Kidney epithelial cell (primary cell): ENCODE data around the gene PDZRN4. TPM values are rescaled to one million over a fixed set of nuclear protein-coding genes. Genes with fewer than 3 reads are reported as not detected.

ENCODE experiments used
- DNase-seq: peaks from one replicate; pipeline ENCODE4 v3.0.0-alpha.2; 2010; ENCODE audit warnings: low read depth
- H3K27me3 ChIP-seq: 2 replicates; pipeline ENCODE4 v1.6.0; 2011; ENCODE audit warnings: low read length; ENCODE audit not compliant: control insufficient read depth, insufficient read depth
- H3K36me3 ChIP-seq: 2 replicates; pipeline ENCODE4 v1.5.1; 2011; ENCODE audit warnings: low read length; ENCODE audit not compliant: control insufficient read depth, insufficient read depth
- H3K4me3 ChIP-seq: 2 replicates; pipeline ENCODE4 v1.5.1; 2011; ENCODE audit warnings: low read depth, mild to moderate bottlenecking, control low read depth, low read length
- total RNA-seq: library from RNA; depleted of rRNA; stranded (reverse); fragments of >200 nt; gene quantifications from 2 replicates; pipeline ENCODE4 v1.2.3, GENCODE V29; 2015
- TF ChIP-seq, protein P1 (sequence below): IDR thresholded peaks from 2 replicates; pipeline ENCODE4 v1.5.1; 2011; ENCODE audit warnings: mild to moderate bottlenecking, moderate library complexity, low read length, control low read depth, inconsistent platforms; ENCODE audit not compliant: insufficient read depth, poor library complexity, severe bottlenecking

The PDZRN4 gene
- 0.07 TPM in 1 of 2 replicates, not detected in the other for total RNA-seq

DNA sequence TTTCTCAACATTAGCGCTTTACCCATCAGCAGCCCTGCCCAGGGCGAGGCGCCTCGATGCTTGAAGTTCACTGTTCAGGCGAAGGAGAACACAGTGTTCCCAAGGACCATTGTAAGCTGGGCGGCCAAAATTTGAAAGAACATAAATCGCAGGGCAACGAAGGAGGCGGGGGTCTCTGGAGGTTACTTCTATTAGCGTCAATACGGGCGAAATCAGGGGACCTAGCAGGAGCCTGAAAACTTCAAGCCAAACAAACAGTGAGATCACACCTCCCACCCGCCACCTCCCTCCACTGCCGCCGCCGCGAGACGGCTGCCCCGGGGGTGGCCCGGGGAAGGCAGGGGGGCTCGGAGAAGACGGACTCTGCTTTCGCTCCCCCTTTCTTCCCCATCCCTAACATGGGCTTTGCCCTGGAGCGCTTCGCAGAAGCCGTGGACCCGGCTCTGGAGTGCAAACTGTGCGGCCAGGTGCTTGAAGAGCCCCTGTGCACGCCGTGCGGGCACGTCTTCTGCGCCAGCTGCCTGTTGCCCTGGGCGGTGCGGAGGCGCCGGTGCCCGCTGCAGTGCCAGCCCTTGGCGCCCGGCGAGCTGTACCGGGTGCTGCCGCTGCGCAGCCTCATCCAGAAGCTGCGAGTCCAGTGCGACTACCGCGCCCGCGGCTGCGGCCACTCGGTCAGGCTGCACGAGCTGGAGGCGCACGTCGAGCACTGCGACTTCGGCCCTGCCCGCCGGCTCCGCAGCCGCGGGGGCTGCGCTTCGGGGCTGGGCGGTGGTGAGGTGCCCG lies at the start of gene PDZRN4:
Gene PDZRN4 (plus strand): TSS at position 263 of the 783 bp plus-strand sequence.
- DNase-seq, result no peak
- no peaks in the 10 kb centered on the region for H3K36me3 ChIP-seq
- peak within 1 kb of the TSS; percentile 31 for H3K4me3 ChIP-seq
- peaks cover 26% of the 10 kb centered on the region for H3K27me3 ChIP-seq
- TF ChIP-seq, protein P1, sequence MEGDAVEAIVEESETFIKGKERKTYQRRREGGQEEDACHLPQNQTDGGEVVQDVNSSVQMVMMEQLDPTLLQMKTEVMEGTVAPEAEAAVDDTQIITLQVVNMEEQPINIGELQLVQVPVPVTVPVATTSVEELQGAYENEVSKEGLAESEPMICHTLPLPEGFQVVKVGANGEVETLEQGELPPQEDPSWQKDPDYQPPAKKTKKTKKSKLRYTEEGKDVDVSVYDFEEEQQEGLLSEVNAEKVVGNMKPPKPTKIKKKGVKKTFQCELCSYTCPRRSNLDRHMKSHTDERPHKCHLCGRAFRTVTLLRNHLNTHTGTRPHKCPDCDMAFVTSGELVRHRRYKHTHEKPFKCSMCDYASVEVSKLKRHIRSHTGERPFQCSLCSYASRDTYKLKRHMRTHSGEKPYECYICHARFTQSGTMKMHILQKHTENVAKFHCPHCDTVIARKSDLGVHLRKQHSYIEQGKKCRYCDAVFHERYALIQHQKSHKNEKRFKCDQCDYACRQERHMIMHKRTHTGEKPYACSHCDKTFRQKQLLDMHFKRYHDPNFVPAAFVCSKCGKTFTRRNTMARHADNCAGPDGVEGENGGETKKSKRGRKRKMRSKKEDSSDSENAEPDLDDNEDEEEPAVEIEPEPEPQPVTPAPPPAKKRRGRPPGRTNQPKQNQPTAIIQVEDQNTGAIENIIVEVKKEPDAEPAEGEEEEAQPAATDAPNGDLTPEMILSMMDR, result no peak

DNA sequence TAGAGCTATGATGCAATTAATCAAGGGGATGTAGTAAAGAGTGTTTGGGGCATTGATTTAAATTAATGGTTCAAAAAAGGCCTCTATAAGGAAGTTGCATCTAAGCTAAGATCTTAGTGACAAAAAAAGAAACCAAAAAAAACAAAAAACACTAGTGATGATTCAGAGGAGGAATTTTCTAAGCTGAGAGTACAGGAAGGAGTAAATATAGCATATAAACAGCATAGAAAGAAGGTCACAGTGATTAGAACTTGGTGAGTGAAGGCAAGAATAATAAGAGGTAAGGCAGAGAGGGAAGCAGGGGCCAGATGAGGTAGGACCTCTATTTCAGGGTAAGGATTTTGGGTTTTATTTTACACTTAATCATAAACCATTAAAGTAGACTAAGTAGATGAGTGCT lies 48.0 kb upstream of the PDZRN4 start:
- TF ChIP-seq, protein P1, result no peak
- no peak for DNase-seq
- no peaks in the 10 kb centered on the region for H3K27me3 ChIP-seq
- H3K36me3 ChIP-seq, result no peaks in the 10 kb centered on the region
- no peak overlapping the region for H3K4me3 ChIP-seq

DNA sequence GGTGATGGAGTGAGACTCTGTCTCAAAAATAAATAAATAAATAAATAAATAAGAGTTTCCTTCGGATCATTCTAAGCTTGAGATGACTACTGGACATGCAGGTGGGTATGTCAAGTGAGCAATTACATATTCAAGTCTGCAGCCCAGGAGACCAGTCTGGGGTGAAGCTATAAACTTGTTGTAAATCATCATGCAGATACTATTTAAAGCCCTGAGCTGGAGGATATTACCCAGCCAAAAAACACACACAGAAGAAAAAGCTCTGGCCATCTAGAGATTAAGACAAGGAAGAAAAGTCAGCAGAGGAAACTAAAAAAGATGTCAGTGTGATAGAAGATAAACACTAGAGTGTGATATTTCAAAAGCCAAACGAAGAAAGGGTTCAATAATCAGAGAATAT lies 47.0 kb upstream of the PDZRN4 start:
- no peak for DNase-seq

DNA sequence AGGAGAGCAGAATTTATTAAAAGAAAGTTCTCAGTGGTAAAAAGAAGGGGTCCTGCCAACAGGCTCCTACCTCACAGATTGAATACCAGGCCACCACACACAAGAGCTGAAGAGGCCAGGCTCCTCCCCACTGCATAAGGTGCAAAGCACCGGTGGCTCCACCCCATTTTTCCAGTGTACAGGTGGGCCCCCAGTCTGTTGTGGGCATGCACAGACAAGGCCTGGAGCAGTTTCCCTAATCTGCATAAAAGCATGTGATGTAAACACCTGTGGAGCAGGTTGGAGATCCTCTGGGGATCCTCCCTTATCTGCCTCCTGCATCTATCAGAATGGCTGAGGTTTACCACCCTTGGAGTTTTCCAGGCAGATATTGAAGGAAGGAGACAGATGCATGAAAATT lies 45.7 kb upstream of the PDZRN4 start:
- TF ChIP-seq, protein P1, result no peak
- no peaks in the 10 kb centered on the region for H3K27me3 ChIP-seq
- no peak for DNase-seq
- H3K4me3 ChIP-seq, result no peak overlapping the region
- no peaks in the 10 kb centered on the region for H3K36me3 ChIP-seq

More for the DNA sequence above, 47.0 kb upstream of the PDZRN4 start:
- Histone ChIP-seq H3K27me3 (no peaks in the 10 kb centered on the region), H3K4me3 (no peak overlapping the region), H3K36me3 (no peaks in the 10 kb centered on the region)
- TF ChIP-seq, protein P1, result no peak

DNA sequence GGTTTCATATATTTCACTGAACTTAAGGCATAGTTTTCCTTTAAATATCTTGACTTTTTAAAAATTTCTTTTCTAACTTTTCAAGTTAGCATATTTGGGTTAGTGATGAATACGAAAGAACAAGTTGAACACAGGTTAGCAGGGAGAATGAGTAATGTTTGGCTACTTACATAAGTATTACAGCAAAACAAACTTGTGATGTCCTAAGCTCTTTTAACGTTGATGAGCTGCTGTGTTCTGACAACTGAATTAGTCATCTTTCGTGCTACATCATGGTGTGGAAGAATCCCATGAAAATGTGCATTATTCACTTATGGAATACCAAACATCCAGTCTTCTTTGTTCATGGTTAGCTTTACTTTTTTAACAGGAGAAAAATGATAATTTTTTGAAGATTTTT lies 36.3 kb upstream of the PDZRN4 start:
- DNase-seq, result peak; percentile 1

More for the DNA sequence above, 36.3 kb upstream of the PDZRN4 start:
- Histone ChIP-seq H3K27me3 (no peaks in the 10 kb centered on the region), H3K36me3 (no peaks in the 10 kb centered on the region), H3K4me3 (no peak overlapping the region)
- TF ChIP-seq, protein P1, result no peak
